RWPE2 (cell line): ENCODE data around the gene B3GAT3.
"Not testable (repeated sequence)": the region's sequence is repeated elsewhere in the genome, so short reads cannot be mapped to it uniquely, and the experiment has no call there.

Experiments
- ATAC-seq: fragments of 200-7000 bp; cut with Tn5 transposase; 3 replicates; pipeline ENCODE4 v1.9.1; 2021; ENCODE audit warnings: low read depth
- DNase-seq: peaks from one replicate; pipeline ENCODE4 v3.0.0-alpha.2; 2020; ENCODE audit warnings: low spot score
- H3K27ac ChIP-seq: fragments of 450-650 bp; 2 replicates; pipeline ENCODE4 v1.5.1; 2017; ENCODE audit warnings: mild to moderate bottlenecking; ENCODE audit not compliant: poor library complexity, severe bottlenecking
- H3K27me3 ChIP-seq: fragments of 250-450 bp; sonication (Bioruptor Pico); 2 replicates; pipeline ENCODE4 v1.5.1; 2021; ENCODE audit warnings: mild to moderate bottlenecking, moderate library complexity; ENCODE audit not compliant: insufficient read depth, poor library complexity, severe bottlenecking
- H3K36me3 ChIP-seq: fragments of 250-450 bp; sonication (Bioruptor Pico); 2 replicates; pipeline ENCODE4 v1.5.1; 2020; ENCODE audit warnings: low read depth, mild to moderate bottlenecking, moderate library complexity
- H3K4me1 ChIP-seq: fragments of 250-450 bp; sonication (Bioruptor Pico); 2 replicates; pipeline ENCODE4 v1.5.1; 2021; ENCODE audit warnings: mild to moderate bottlenecking, moderate library complexity; ENCODE audit not compliant: insufficient read depth, poor library complexity, severe bottlenecking
- H3K4me3 ChIP-seq: fragments of 250-450 bp; sonication (Bioruptor Pico); 2 replicates; pipeline ENCODE4 v1.5.1; 2021; ENCODE audit warnings: mild to moderate bottlenecking, moderate library complexity; ENCODE audit not compliant: severe bottlenecking
- H3K9me3 ChIP-seq: fragments of 250-450 bp; sonication (Bioruptor Pico); 2 replicates; pipeline ENCODE4 v1.5.1; 2021; ENCODE audit warnings: mild to moderate bottlenecking, moderate library complexity; ENCODE audit not compliant: severe bottlenecking
- TF ChIP-seq, protein P1 (sequence below): fragments of 450-650 bp; IDR thresholded peaks from one replicate; pipeline ENCODE4 v1.5.1; 2017; ENCODE audit warnings: mild to moderate bottlenecking, moderate library complexity; ENCODE audit not compliant: poor library complexity, severe bottlenecking

The B3GAT3 gene

DNA sequence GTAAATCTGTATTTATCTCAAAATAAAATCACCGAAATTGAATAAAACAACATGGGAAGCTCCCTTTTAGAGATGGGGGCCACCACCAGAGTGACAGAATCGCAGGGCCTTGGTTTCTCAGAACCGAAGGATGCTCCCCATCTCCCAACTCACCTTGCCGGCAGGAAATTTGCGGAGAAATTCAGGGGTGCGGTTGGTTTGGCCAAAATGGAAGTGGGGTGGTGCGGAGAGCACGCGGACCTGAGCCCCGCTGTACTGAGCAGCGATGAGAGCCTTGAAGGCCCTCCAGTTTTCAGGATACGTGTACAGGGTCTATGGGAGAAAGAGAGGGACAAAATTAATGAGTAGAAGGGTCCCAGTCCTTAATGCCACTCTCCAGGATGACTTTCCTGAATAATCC, 49.4 kb downstream of the B3GAT3 start:
- TF ChIP-seq, protein P1, sequence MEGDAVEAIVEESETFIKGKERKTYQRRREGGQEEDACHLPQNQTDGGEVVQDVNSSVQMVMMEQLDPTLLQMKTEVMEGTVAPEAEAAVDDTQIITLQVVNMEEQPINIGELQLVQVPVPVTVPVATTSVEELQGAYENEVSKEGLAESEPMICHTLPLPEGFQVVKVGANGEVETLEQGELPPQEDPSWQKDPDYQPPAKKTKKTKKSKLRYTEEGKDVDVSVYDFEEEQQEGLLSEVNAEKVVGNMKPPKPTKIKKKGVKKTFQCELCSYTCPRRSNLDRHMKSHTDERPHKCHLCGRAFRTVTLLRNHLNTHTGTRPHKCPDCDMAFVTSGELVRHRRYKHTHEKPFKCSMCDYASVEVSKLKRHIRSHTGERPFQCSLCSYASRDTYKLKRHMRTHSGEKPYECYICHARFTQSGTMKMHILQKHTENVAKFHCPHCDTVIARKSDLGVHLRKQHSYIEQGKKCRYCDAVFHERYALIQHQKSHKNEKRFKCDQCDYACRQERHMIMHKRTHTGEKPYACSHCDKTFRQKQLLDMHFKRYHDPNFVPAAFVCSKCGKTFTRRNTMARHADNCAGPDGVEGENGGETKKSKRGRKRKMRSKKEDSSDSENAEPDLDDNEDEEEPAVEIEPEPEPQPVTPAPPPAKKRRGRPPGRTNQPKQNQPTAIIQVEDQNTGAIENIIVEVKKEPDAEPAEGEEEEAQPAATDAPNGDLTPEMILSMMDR, result no peak
- Histone ChIP-seq H3K36me3 (peaks cover 57% of the 10 kb centered on the region), H3K4me1 (peaks cover 7% of the 10 kb centered on the region), H3K27me3 (no peaks in the 10 kb centered on the region), H3K4me3 (peak overlapping the region; percentile 61), H3K27ac (peak overlapping the region; percentile 79), H3K9me3 (no peaks in the 10 kb centered on the region)
- ATAC-seq, result no peak
- DNase-seq, result no peak

DNA sequence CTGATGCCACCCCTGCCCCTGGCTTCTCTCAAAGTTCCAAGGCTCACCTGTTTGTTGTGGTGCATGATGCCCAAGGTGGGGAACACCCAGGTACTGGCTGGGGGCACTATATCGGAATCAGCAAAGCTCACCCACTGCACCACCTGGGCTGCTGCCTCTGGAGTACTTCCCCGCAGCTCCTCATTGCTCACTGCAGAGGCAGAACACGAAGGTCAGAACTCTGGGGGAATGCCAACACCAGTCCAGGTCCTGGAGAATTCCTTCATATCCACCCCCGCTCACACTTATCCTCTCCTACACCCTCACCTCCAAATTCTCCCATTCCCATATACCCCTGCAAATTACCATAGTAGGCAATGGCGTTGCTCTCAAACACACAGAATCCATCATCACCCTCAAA, 50.3 kb downstream of the B3GAT3 start:
- not testable (repeated sequence) for H3K4me3 ChIP-seq, H3K4me1 ChIP-seq, DNase-seq, H3K9me3 ChIP-seq, ATAC-seq, H3K27me3 ChIP-seq
- Histone ChIP-seq H3K27ac (peak overlapping the region; percentile 79), H3K36me3 (peaks cover 67% of the 10 kb centered on the region)

DNA sequence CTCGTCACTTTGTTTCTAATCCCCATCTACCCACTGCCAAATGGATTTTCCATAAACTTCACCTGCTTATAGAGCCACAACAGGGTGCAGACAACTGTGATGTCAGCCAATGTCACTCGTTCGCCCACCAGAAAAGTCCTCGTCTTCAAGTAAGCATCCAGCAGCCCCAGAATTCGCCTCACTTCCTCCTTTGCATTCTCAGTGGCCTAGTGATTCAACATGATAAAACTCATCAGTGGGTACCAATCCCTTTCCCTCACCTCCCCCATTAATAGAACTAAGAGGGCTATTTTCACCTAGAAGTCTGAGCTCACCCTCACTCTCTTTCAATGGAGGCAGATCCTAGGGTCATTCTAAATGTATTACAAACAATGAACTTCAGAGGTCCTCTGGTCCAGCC, 50.9 kb downstream of the B3GAT3 start:
- H3K36me3 ChIP-seq, result peaks cover 73% of the 10 kb centered on the region
- peak overlapping the region; percentile 79 for H3K27ac ChIP-seq
- H3K4me1 ChIP-seq, result peaks cover 11% of the 10 kb centered on the region
- H3K27me3 ChIP-seq, H3K9me3 ChIP-seq, DNase-seq, H3K4me3 ChIP-seq, ATAC-seq: not testable (repeated sequence)

DNA sequence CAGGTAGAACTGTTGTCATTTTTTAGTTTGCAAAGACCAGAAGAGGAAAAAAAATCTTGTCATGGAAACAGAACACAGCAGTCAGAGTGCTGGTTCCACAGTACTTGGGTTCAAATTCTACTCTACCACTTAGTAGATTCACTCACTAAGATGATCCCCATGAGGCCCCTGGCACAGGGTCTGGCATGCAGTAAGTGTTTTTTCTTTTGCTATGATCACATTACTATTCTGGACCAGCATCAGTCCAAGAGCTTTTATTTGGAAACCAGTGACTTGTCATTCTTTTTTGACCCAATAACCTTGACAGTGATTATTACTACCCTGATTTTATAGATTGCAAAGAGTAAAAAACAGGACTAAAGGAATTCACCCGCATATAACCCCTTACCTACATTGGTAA, 52.2 kb downstream of the B3GAT3 start:
- TF ChIP-seq, protein P1, result no peak
- Histone ChIP-seq H3K27ac (peak overlapping the region; percentile 79), H3K36me3 (peaks cover 85% of the 10 kb centered on the region), H3K27me3 (no peaks in the 10 kb centered on the region), H3K4me1 (peaks cover 11% of the 10 kb centered on the region), H3K9me3 (no peaks in the 10 kb centered on the region), H3K4me3 (no peak overlapping the region)
- ATAC-seq (no peak), DNase-seq (no peak)

DNA sequence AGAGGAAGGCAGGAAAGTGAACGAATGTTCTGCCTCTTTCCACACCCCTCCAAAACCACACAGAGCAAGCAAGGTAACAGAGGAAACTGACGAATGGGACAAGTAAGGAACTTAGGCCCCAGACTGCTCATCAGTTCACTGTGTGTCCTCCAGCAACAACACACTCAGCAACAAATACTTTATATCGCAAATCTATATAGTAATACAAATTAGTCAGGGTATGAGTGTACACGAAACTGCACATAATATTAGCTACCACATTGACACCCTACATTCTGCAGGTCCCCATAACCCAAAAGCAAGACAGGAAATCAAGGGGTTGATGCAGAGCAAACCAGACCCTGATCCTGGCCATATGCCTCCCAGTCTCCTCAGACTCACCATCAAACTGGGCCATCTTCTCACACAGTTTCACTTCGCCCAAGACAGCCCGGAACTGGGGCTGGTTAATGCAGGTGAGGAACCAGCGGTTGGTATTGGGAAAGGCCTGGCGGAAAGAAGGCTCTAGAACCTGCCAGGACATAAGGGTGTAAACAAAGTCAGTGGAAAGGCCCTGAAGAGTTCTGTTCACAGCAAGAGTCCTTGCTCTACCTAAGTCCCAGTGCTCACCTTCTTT, 54.7 kb downstream of the B3GAT3 start:
- Histone ChIP-seq H3K27ac (no peak overlapping the region), H3K27me3 (no peaks in the 10 kb centered on the region), H3K4me1 (peaks cover 8% of the 10 kb centered on the region), H3K36me3 (peaks cover 97% of the 10 kb centered on the region), H3K4me3 (no peak overlapping the region), H3K9me3 (no peaks in the 10 kb centered on the region)
- DNase-seq, result no peak
- TF ChIP-seq, protein P1, result no peak
- ATAC-seq, result peak; percentile 11; the same call in 1 of the 3 replicates

DNA sequence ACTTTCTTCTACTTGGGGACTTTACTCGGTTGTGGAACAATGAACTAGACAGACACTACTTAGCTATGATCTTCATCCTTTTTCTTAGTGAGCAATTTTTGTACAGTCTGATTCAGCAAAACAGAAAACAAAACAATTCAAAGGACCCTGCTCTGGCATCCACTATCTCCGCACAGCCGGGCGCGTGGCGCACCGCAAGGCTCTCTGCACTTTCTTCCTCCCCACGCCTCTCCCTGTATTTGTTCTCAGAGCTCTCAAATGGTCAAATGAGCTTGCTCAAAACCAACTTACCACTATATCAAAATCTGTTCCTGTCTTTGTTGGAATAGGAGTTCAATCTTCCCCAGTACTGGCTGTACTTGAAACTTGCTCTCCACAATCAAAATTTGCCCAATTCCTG, 55.5 kb downstream of the B3GAT3 start:
- Histone ChIP-seq H3K9me3 (no peaks in the 10 kb centered on the region), H3K4me3 (no peak overlapping the region), H3K27me3 (no peaks in the 10 kb centered on the region), H3K36me3 (peaks cover 94% of the 10 kb centered on the region), H3K27ac (no peak overlapping the region), H3K4me1 (peaks cover 12% of the 10 kb centered on the region)
- ATAC-seq (no peak), DNase-seq (no peak)
- TF ChIP-seq, protein P1, result no peak
